K562 (cell line): ENCODE results near the gene H2BK1. TPM values are rescaled to one million over a fixed set of nuclear protein-coding genes. Genes with fewer than 3 reads are reported as not detected.

ENCODE experiments used
- CXXC5 ChIP-seq: fragments of 250-450 bp; sonication (Bioruptor Pico); IDR thresholded peaks from 2 replicates; pipeline ENCODE4 v1.8.0; 2022; ENCODE audit warnings: inconsistent platforms, mild to moderate bottlenecking, moderate library complexity
- DNMT1 ChIP-seq: fragments of 450-650 bp; IDR thresholded peaks from 2 replicates; pipeline ENCODE4 v1.6.1; 2016; ENCODE audit warnings: antibody characterized with exemption, mild to moderate bottlenecking
- EHMT2 ChIP-seq: fragments of 450-650 bp; IDR thresholded peaks from 2 replicates; pipeline ENCODE4 v1.6.1; 2018; ENCODE audit warnings: antibody characterized with exemption
- GABPB1 ChIP-seq: sonication (generic); formaldehyde crosslinking; IDR thresholded peaks from 2 replicates; pipeline ENCODE4 v1.8.0; 2022; ENCODE audit warnings: mild to moderate bottlenecking, missing genetic modification reagents
- KLF13 ChIP-seq: fragments of 450-650 bp; IDR thresholded peaks from 2 replicates; pipeline ENCODE4 v1.6.1; 2016; ENCODE audit warnings: missing genetic modification characterization, low read depth, mild to moderate bottlenecking, missing compliant biosample characterization, moderate library complexity, borderline replicate concordance
- L3MBTL2 ChIP-seq: fragments of 450-650 bp; IDR thresholded peaks from 2 replicates; pipeline ENCODE4 v1.6.1; 2016; ENCODE audit warnings: mild to moderate bottlenecking, moderate library complexity
- NONO ChIP-seq, 2 experiments: fragments of 200-400 bp in 1 of 2; fragments of 450-650 bp in 1 of 2; formaldehyde crosslinking in 1 of 2; IDR thresholded peaks; 2 replicates each; pipeline ENCODE4 v1.6.1; 2017; ENCODE audit warnings: low read depth in 2 of 2, mild to moderate bottlenecking in 2 of 2, moderate library complexity in 2 of 2, low read length in 1 of 2
- NRF1 ChIP-seq, 2 experiments: fragments of 450-650 bp; IDR thresholded peaks in 1 of 2; conservative IDR thresholded peaks in 1 of 2; 2 replicates each; pipeline ENCODE4 v1.6.1; 2014; ENCODE audit warnings: mild to moderate bottlenecking in 2 of 2
- POU5F1 ChIP-seq: fragments of 150-350 bp; IDR thresholded peaks from 2 replicates; pipeline ENCODE4 v1.6.1; 2014; ENCODE audit warnings: borderline replicate concordance, low read length, low read depth, mild to moderate bottlenecking; ENCODE audit not compliant: partially characterized antibody
- RBM22 ChIP-seq: fragments of 200-400 bp; formaldehyde crosslinking; IDR thresholded peaks from 2 replicates; pipeline ENCODE4 v1.6.1; 2018; ENCODE audit warnings: low read length, low read depth; ENCODE audit not compliant: poor library complexity, severe bottlenecking
- SETDB1 ChIP-seq: IDR thresholded peaks from one replicate; pipeline ENCODE4 v1.6.1; 2012; ENCODE audit warnings: low read length, control low read depth, inconsistent platforms
- SMAD2 ChIP-seq: fragments of 150-350 bp; IDR thresholded peaks from 2 replicates; pipeline ENCODE4 v1.6.1; 2014; ENCODE audit warnings: low read depth, mild to moderate bottlenecking, low read length
- TCF3 ChIP-seq: sonication (generic); formaldehyde crosslinking; IDR thresholded peaks from 2 replicates; pipeline ENCODE4 v1.4.0; 2020; ENCODE audit warnings: mild to moderate bottlenecking, missing genetic modification reagents
- WHSC1 ChIP-seq: IDR thresholded peaks from one replicate; pipeline ENCODE4 v1.6.1; 2012; ENCODE audit warnings: low read length, control low read depth, inconsistent platforms
- polyA plus RNA-seq, 8 experiments: library from polyadenylated mRNA; depleted of rRNA in 4 of 8; stranded (reverse) in 5 of 8; unstranded in 3 of 8; fragments of >200 nt; fragmentation: Nextera tagmentation in 2 of 8; fragmentation: Illumina TruSeq in 1 of 8; extraction: Ambion mirVana in 2 of 8; extraction: Trizol in 1 of 8; gene quantifications; 2 replicates each; pipeline versions ENCODE4 v1.2.1 to v1.2.3, GENCODE V29; 2011 to 2014; ENCODE audit warnings: inconsistent platforms in 1 of 8, missing spikeins in 1 of 8
- total RNA-seq, 7 experiments: library from RNA; depleted of rRNA in 6 of 7; stranded (reverse); fragments of >200 nt in 6 of 7; fragmentation: Illumina TruSeq in 2 of 7; extraction: Trizol in 2 of 7; gene quantifications; 2 replicates each; pipeline versions ENCODE4 v1.2.1 to v1.2.3, GENCODE V29; 2011 to 2021; ENCODE audit warnings: low replicate concordance in 1 of 7
- TF ChIP-seq, protein P1 (sequence below): sonication (generic); formaldehyde crosslinking; IDR thresholded peaks from 2 replicates; pipeline ENCODE4 v1.8.0; 2023; ENCODE audit warnings: mild to moderate bottlenecking, missing genetic modification reagents
- TF ChIP-seq, protein P2 (sequence below): fragments of 250-450 bp; sonication (Bioruptor Pico); IDR thresholded peaks from 2 replicates; pipeline ENCODE4 v1.9.0; 2021; ENCODE audit warnings: mild to moderate bottlenecking, inconsistent platforms
- TF ChIP-seq, protein P3 (sequence below): IDR thresholded peaks from 3 replicates; pipeline ENCODE4 v1.6.1; 2011; ENCODE audit warnings: borderline replicate concordance, mild to moderate bottlenecking; ENCODE audit not compliant: insufficient read length, insufficient read depth
- TF ChIP-seq, protein P4 (sequence below), 2 experiments: fragments of 250-450 bp in 1 of 2; fragments of 450-650 bp in 1 of 2; sonication (Bioruptor Pico) in 1 of 2; IDR thresholded peaks; 2 replicates each; pipeline versions ENCODE4 v1.6.1 to v1.8.0; 2016 to 2021; ENCODE audit warnings: mild to moderate bottlenecking in 2 of 2, moderate library complexity in 2 of 2, missing compliant biosample characterization in 1 of 2, missing genetic modification characterization in 1 of 2

H2BK1 gene
- total and polyA plus RNA-seq, 9 of the 15 experiments (the other 6 are each of a cell fraction or from before 2014, with no cell fraction given) = not detected

DNA sequence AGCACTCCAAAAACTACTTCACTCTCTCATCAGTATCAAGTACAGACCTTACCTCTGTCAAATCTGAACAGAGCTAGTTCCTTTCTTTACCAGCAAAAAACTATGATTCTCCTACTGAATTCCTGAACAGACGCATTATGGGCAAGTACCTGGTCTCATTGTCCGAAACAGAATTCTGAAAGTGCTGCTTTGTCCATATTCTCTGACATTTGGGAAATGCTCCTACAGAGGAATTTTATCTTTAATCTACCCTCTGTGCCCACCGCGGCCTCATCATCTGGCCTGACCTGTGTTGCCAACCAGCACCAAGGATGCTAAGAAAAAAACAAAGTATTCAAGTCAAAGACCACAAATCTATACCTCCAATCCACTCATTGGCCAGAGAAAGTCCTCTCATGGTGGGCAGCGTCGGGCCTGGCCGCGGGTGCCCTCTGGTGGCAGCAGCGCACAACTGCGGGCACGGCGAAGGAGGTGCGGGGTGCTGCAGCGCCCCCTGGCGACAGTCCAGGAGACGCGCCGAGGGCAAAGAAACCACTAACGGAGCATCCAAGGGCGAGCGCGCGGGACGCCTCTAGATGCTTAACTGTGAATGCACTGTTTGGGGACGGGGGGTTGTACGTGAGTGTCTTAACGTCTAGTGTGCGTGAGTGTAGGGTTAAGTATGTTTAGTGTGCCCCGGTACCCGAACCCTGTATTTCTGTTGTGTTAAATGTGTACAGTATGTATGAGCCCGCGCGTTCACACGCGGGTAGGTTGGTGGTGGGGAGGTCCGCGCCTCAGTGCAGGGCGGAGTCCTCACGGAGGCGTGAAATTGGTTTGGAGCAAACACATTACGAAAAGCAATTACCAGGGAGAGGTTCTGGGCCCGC, 37.8 kb downstream of the H2BK1 start (continued):
- TF ChIP-seq, protein P1, sequence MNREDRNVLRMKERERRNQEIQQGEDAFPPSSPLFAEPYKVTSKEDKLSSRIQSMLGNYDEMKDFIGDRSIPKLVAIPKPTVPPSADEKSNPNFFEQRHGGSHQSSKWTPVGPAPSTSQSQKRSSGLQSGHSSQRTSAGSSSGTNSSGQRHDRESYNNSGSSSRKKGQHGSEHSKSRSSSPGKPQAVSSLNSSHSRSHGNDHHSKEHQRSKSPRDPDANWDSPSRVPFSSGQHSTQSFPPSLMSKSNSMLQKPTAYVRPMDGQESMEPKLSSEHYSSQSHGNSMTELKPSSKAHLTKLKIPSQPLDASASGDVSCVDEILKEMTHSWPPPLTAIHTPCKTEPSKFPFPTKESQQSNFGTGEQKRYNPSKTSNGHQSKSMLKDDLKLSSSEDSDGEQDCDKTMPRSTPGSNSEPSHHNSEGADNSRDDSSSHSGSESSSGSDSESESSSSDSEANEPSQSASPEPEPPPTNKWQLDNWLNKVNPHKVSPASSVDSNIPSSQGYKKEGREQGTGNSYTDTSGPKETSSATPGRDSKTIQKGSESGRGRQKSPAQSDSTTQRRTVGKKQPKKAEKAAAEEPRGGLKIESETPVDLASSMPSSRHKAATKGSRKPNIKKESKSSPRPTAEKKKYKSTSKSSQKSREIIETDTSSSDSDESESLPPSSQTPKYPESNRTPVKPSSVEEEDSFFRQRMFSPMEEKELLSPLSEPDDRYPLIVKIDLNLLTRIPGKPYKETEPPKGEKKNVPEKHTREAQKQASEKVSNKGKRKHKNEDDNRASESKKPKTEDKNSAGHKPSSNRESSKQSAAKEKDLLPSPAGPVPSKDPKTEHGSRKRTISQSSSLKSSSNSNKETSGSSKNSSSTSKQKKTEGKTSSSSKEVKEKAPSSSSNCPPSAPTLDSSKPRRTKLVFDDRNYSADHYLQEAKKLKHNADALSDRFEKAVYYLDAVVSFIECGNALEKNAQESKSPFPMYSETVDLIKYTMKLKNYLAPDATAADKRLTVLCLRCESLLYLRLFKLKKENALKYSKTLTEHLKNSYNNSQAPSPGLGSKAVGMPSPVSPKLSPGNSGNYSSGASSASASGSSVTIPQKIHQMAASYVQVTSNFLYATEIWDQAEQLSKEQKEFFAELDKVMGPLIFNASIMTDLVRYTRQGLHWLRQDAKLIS (CRISPR knock-in tag) = peak; percentile 77; the same call in 1 of the 2 replicates
- peak; percentile 90 for TF ChIP-seq SETDB1
- no peak for TF ChIP-seq POU5F1
- TF ChIP-seq, protein P2, sequence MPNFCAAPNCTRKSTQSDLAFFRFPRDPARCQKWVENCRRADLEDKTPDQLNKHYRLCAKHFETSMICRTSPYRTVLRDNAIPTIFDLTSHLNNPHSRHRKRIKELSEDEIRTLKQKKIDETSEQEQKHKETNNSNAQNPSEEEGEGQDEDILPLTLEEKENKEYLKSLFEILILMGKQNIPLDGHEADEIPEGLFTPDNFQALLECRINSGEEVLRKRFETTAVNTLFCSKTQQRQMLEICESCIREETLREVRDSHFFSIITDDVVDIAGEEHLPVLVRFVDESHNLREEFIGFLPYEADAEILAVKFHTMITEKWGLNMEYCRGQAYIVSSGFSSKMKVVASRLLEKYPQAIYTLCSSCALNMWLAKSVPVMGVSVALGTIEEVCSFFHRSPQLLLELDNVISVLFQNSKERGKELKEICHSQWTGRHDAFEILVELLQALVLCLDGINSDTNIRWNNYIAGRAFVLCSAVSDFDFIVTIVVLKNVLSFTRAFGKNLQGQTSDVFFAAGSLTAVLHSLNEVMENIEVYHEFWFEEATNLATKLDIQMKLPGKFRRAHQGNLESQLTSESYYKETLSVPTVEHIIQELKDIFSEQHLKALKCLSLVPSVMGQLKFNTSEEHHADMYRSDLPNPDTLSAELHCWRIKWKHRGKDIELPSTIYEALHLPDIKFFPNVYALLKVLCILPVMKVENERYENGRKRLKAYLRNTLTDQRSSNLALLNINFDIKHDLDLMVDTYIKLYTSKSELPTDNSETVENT (CRISPR knock-in tag) = 0 out of 2 replicates have a peak, but pooled peaks have one; percentile 20
- TF ChIP-seq NRF1 (conservative IDR thresholded peaks at IDR 0.05 in 1 of 2, IDR thresholded peaks at IDR 0.05 in 1 of 2) = no peak
- no peak for TF ChIP-seq WHSC1
- peak; percentile 71 for TF ChIP-seq RBM22
- TF ChIP-seq DNMT1 = no peak
- TF ChIP-seq EHMT2 = no peak
- TF ChIP-seq NONO (IDR thresholded peaks at IDR 0.05; ENCODE audit: low read depth in 2 of 2, low read length in 1 of 2) = peak in 1 of 2 experiments; percentile 44; a peak in 1 of 4 replicates
- TF ChIP-seq CXXC5 (CRISPR knock-in tag) = peak; percentile 76
- TF ChIP-seq KLF13 = peak; percentile 65; the same call in 1 of the 2 replicates
- peak; percentile 44 for TF ChIP-seq L3MBTL2
- TF ChIP-seq, protein P3, sequence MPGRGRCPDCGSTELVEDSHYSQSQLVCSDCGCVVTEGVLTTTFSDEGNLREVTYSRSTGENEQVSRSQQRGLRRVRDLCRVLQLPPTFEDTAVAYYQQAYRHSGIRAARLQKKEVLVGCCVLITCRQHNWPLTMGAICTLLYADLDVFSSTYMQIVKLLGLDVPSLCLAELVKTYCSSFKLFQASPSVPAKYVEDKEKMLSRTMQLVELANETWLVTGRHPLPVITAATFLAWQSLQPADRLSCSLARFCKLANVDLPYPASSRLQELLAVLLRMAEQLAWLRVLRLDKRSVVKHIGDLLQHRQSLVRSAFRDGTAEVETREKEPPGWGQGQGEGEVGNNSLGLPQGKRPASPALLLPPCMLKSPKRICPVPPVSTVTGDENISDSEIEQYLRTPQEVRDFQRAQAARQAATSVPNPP = no peak
- TF ChIP-seq, protein P4, sequence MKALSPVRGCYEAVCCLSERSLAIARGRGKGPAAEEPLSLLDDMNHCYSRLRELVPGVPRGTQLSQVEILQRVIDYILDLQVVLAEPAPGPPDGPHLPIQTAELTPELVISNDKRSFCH (CRISPR knock-in tag; IDR thresholded peaks at IDR 0.05) = no peak
- TF ChIP-seq, protein P4 (tag; IDR thresholded peaks at IDR 0.05) = peak; percentile 68
- TF ChIP-seq SMAD2 = 0 out of 2 replicates have a peak, but pooled peaks have one; percentile 85
- TF ChIP-seq TCF3 (CRISPR knock-in tag) = peak; percentile 21; the same call in 1 of the 2 replicates
- TF ChIP-seq GABPB1 = peak; percentile 70
